IPS-20b (cell line): Measurements from ENCODE around the gene PTOV1.

Experiments
- H3K27ac ChIP-seq: one replicate; pipeline ENCODE4 v1.5.1; 2013; ENCODE audit warnings: low read length
- H3K27me3 ChIP-seq: 2 replicates; pipeline ENCODE4 v1.6.1; 2013; ENCODE audit warnings: mild to moderate bottlenecking, low read length, inconsistent platforms; ENCODE audit not compliant: insufficient read depth
- H3K36me3 ChIP-seq: 2 replicates; pipeline ENCODE4 v1.6.1; 2013; ENCODE audit warnings: low read depth, mild to moderate bottlenecking, inconsistent platforms, low read length, moderate library complexity; ENCODE audit not compliant: insufficient read depth
- H3K4me1 ChIP-seq: 2 replicates; pipeline ENCODE4 v1.6.1; 2013; ENCODE audit warnings: mild to moderate bottlenecking, control low read depth, inconsistent platforms, low read length, moderate library complexity; ENCODE audit not compliant: insufficient read depth
- H3K4me3 ChIP-seq: 2 replicates; pipeline ENCODE4 v1.5.1; 2013; ENCODE audit warnings: mild to moderate bottlenecking, low read length, inconsistent platforms
- H3K9ac ChIP-seq: 2 replicates; pipeline ENCODE4 v1.6.1; 2013; ENCODE audit warnings: low read depth, mild to moderate bottlenecking, inconsistent platforms, low read length, moderate library complexity
- H3K9me3 ChIP-seq: 2 replicates; pipeline ENCODE4 v1.6.1; 2013; ENCODE audit warnings: mild to moderate bottlenecking, low read depth, low read length, inconsistent platforms; ENCODE audit not compliant: insufficient read depth

The PTOV1 gene

GRCh38 chr19:49808711-49809159, 42.2 kb upstream of the PTOV1 start:
- H3K27me3 ChIP-seq, result peaks cover 4% of the 10 kb centered on the region; the same call in 1 of the 2 replicates
- H3K9me3 ChIP-seq, result no peaks in the 10 kb centered on the region
- H3K4me3 ChIP-seq, result peak overlapping the region; percentile 77
- H3K9ac ChIP-seq, result peak overlapping the region; percentile 67; the same call in 1 of the 2 replicates
- no peak overlapping the region for H3K27ac ChIP-seq
- H3K36me3 ChIP-seq, result peaks cover 19% of the 10 kb centered on the region
- peaks cover 13% of the 10 kb centered on the region for H3K4me1 ChIP-seq

GRCh38 chr19:49809160-49809940, 41.6 kb upstream of the PTOV1 start:
- H3K27me3 ChIP-seq, result peaks cover 4% of the 10 kb centered on the region; the same call in 1 of the 2 replicates
- H3K36me3 ChIP-seq, result peaks cover 16% of the 10 kb centered on the region
- peak overlapping the region; percentile 77 for H3K4me3 ChIP-seq
- peaks cover 13% of the 10 kb centered on the region for H3K4me1 ChIP-seq
- peak overlapping the region; percentile 67; the same call in 1 of the 2 replicates for H3K9ac ChIP-seq
- no peak overlapping the region for H3K27ac ChIP-seq
- H3K9me3 ChIP-seq, result no peaks in the 10 kb centered on the region

GRCh38 chr19:49809941-49810389, 41.0 kb upstream of the PTOV1 start:
- no peaks in the 10 kb centered on the region for H3K9me3 ChIP-seq
- H3K9ac ChIP-seq, result peak overlapping the region; percentile 67; the same call in 1 of the 2 replicates
- no peak overlapping the region for H3K27ac ChIP-seq
- peaks cover 13% of the 10 kb centered on the region for H3K4me1 ChIP-seq
- H3K36me3 ChIP-seq, result peaks cover 16% of the 10 kb centered on the region
- peaks cover 4% of the 10 kb centered on the region; the same call in 1 of the 2 replicates for H3K27me3 ChIP-seq
- peak overlapping the region; percentile 77 for H3K4me3 ChIP-seq

- H3K9me3 ChIP-seq, result no peaks in the 10 kb centered on the region
- peaks cover 4% of the 10 kb centered on the region; the same call in 1 of the 2 replicates for H3K27me3 ChIP-seq
- peaks cover 13% of the 10 kb centered on the region for H3K36me3 ChIP-seq
- H3K4me1 ChIP-seq, result peaks cover 13% of the 10 kb centered on the region
- no peak overlapping the region for H3K9ac ChIP-seq
- no peak overlapping the region for H3K27ac ChIP-seq
- H3K4me3 ChIP-seq, result no peak overlapping the region
Measured at GRCh38 chr19:49811328-49811727, 39.6 kb upstream of the PTOV1 start.

- Histone ChIP-seq H3K27me3 (peaks cover 4% of the 10 kb centered on the region; the same call in 1 of the 2 replicates), H3K4me1 (peaks cover 13% of the 10 kb centered on the region), H3K4me3 (peak overlapping the region; percentile 95), H3K9ac (peak overlapping the region; percentile 92; the same call in 1 of the 2 replicates), H3K9me3 (no peaks in the 10 kb centered on the region), H3K27ac (peak overlapping the region; percentile 93), H3K36me3 (peaks cover 5% of the 10 kb centered on the region)
Measured at GRCh38 chr19:49812452-49812996, 38.4 kb upstream of the PTOV1 start.

GRCh38 chr19:49812997-49813861, 37.7 kb upstream of the PTOV1 start, which contains the start of gene FUZ:
Gene FUZ (minus strand): TSS chr19:49813292. CDS start chr19:49813106, 186 bp downstream.
- Histone ChIP-seq H3K4me1 (peaks cover 13% of the 10 kb centered on the region), H3K9me3 (no peaks in the 10 kb centered on the region), H3K9ac (peak within 1 kb of the TSS; percentile 92; the same call in 1 of the 2 replicates), H3K4me3 (peak within 1 kb of the TSS; percentile 95), H3K27ac (peak within 1 kb of the TSS; percentile 93), H3K36me3 (no peaks in the 10 kb centered on the region), H3K27me3 (peaks cover 4% of the 10 kb centered on the region; the same call in 1 of the 2 replicates)

- Histone ChIP-seq H3K27ac (no peak overlapping the region), H3K4me1 (peaks cover 13% of the 10 kb centered on the region), H3K36me3 (no peaks in the 10 kb centered on the region), H3K4me3 (no peak overlapping the region; the same call in 1 of the 2 replicates), H3K27me3 (peaks cover 4% of the 10 kb centered on the region; the same call in 1 of the 2 replicates), H3K9me3 (no peaks in the 10 kb centered on the region), H3K9ac (no peak overlapping the region)
Measured at GRCh38 chr19:49814010-49814409, 36.9 kb upstream of the PTOV1 start.

GRCh38 chr19:49816590-49816989, 34.4 kb upstream of the PTOV1 start:
- no peak overlapping the region for H3K9ac ChIP-seq
- no peak overlapping the region for H3K27ac ChIP-seq
- H3K36me3 ChIP-seq, result peaks cover 9% of the 10 kb centered on the region; the same call in 1 of the 2 replicates

GRCh38 chr19:49817964-49818648, 32.9 kb upstream of the PTOV1 start, which contains the start of gene MED25:
Gene MED25 (plus strand): TSS chr19:49818289. CDS start chr19:49818342, 53 bp downstream.
- Histone ChIP-seq H3K4me1 (no peaks in the 10 kb centered on the region; the same call in 1 of the 2 replicates), H3K36me3 (peaks cover 12% of the 10 kb centered on the region; the same call in 1 of the 2 replicates), H3K27ac (peak within 1 kb of the TSS; percentile 78), H3K9ac (peak within 1 kb of the TSS; percentile 91), H3K27me3 (no peaks in the 10 kb centered on the region), H3K4me3 (peak within 1 kb of the TSS; percentile 88), H3K9me3 (no peaks in the 10 kb centered on the region)

More at GRCh38 chr19:49816590-49816989, 34.4 kb upstream of the PTOV1 start:
- no peak overlapping the region for H3K4me3 ChIP-seq
- no peaks in the 10 kb centered on the region for H3K9me3 ChIP-seq
- H3K4me1 ChIP-seq, result peaks cover 6% of the 10 kb centered on the region; the same call in 1 of the 2 replicates
- no peaks in the 10 kb centered on the region for H3K27me3 ChIP-seq

- Histone ChIP-seq H3K9ac (peak overlapping the region; percentile 91), H3K36me3 (peaks cover 19% of the 10 kb centered on the region; the same call in 1 of the 2 replicates), H3K27me3 (no peaks in the 10 kb centered on the region), H3K9me3 (no peaks in the 10 kb centered on the region), H3K4me1 (no peaks in the 10 kb centered on the region; the same call in 1 of the 2 replicates), H3K4me3 (peak overlapping the region; percentile 88), H3K27ac (peak overlapping the region; percentile 78)
Measured at GRCh38 chr19:49818649-49819370, 32.1 kb upstream of the PTOV1 start.
